Nucleus accumbens (tissue), 56 donors: Measurements from ENCODE around the gene MCM3AP.

ENCODE experiments used
- DNase-seq, 56 donors: peaks; one replicate each; lab custom pipeline; 2025; lab: John Stamatoyannopoulos, UW

The MCM3AP gene

DNA sequence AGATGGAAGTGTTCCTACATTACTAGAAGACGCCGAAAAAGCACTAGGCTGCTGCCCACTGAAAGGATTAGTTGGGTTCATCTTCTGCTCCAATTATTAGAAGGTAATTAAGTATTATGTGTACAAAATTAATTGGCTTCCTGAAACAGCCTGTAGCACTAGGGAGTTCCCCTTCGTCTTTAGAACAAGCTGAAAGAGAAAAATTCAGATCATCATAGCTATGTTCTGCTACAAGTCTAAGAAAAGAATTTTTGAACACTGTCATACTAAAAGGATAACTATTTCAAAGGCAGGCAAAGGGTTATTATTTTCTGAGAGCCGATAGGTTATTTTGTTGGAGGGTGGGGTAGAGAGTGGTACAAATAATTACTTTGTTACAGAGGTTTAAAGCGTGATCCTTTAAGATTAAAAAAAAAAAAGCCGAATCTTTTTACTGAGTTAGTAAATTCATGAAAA is at the start of gene MCM3AP:
MCM3AP (minus strand) TSS at position 406 of the 456 bp plus-strand sequence; CDS start at position 81, 325 bp downstream.
- no peak for DNase-seq

DNA sequence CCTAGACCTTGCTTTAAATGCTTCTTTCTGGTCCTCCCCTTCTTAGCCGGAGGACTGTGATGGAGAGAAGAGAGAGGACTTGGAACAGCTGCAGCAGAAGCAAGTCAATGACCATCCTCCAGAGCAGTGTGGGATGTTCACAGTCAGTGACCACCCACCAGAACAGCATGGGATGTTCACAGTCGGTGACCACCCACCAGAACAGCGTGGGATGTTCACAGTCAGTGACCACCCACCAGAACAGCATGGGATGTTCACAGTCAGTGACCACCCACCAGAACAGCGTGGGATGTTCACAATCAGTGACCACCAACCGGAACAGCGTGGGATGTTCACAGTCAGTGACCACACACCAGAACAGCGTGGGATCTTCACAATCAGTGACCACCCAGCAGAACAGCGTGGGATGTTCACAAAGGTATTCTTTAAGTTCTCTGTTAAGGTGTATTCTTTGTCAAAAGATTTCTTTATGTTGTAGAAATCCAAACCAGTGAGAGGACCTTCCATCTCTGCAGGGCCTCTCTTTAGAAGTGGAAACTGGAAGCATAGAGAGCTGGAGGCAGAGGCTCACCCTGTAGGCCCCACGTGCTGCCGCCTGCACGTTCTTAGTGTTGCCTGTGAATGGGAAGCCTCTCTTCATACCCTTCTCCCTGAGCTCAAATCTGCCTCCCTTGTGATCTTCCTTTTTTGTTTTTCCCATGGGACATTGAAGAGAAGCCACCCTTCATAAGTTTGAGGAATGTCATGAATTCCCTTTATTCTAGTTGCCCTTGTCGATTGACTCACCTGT is 49.1 kb upstream of the MCM3AP start:
- peak in 1 of 56 donors; percentile 20 for DNase-seq

DNA sequence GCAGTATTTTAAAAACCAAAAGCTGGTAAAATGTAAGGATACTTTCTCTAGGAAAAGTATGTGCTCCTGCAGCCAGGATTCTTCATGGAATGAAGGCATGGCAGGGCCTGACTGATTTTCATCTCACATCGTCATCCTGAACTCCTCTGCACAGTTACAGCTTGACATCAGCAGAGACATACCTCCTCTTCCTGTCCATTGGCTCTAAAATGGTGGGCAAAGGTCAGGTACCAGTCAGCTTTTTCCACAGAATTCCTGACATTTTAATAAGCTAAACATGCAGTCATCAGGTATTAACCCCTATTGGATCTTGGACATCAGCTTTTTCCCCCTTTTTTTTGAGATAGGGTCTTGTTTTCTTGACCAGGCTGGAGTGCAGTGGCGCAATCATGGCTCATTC is 44.4 kb upstream of the MCM3AP start:
- no peak for DNase-seq

DNA sequence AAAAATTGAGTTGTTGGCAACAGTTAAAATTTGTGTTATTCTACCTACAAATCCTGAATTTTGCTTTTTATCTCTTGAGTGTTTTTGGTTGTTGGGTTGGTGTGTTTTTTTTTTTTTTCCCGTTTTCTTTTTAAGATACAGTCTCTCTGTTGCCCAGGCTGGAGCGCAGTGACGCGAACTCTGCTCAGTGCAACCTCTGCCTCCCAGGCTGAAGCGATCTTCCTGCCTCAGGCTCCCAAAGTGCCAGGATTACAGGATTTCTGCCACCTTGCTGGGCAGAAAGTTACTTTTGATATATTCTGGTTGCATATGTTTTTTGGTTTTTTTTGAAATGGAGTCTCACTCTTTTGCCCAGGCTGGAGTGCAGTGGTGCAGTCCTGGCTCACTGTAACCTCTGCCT is 42.7 kb upstream of the MCM3AP start:
- DNase-seq: no peak

DNA sequence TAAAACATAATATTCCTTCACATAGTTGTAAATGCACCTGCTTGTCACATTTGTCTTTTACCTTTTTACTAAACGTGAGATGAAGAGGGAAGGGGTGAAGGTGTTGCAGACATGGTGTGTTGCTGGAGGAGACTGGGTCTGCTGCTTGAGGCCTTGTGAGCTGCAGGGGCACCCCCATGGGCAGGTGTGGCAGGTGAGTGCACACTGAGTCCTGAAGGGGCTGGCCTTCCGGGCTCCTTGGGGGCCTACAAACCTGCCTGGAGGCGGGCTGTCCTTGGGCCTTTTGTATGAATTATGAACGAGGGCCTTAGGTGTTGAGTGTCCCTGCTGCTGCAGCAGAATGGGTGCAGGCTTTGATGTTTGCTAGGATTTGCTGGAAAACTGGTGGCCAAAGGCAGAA is 42.3 kb upstream of the MCM3AP start:
- no peak for DNase-seq

DNA sequence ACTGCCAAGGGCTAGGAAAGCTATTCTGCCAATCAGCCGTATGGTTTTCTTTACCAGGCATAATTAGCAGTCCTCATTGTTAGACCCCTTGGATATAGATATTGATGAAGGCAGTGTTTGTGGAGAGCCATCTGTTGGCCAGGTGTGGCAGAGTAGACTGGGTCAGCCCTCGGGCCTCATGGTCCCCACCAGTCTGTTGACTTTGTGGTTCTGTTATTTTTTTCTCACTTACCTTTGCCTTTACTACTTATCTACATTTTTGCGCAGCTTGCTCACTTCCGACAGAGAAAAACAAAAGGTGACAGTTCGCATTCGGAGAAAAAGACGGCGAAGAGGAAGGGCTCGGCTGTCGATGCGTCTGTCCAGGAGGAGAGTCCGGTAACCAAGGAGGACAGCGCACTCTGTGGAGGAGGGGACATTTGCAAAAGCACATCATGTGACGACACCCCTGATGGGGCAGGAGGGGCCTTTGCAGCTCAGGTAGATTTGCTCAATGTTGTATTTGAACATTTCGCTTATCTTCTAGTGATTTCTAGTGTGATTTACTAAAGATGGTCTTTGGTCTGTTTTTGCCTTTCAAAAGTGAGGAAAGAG is 40.8 kb upstream of the MCM3AP start:
- no peak for DNase-seq

DNA sequence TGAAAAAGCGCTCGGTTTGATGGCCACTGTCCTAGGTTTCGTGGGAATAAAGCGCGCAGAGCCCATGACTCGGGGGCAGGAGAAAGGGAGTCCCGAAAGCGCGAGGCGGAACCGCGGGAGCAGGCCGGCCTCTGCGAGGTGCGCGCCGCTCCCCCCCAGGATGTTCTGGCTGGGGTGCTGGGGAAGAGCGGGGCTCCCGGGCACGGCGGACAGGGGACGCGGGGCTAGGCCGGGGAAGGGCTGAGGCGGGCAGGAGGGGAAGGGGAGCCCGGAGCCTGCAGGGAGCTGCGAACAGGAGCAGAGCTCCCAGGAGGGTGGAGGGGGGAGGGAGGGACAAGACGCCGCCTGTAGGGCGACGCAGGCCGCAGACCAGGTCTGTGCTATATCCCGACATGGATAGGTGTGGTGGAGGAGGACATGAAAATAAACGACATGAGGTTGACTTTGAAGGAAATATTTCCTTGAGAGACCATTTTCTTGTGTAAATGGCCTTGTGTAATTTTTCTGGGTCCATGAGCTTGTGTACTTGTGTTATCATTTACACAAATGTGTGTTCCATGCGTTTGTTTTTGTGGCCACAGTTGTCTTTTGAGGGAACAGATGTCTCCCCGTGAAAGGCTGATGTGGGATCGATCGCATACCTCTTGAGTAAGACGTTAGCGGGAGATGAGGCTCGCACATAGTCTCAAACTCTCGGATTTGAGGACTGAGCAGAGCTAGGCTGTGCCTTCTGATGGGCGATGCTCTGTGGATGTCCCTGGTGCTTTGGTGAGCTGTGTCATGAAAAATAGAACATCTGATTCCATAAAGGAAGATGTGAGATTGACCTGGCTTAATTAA is 39.9 kb upstream of the MCM3AP start:
- peak in 29 of 56 donors; percentile 7 to 56 (median 32) for DNase-seq

DNA sequence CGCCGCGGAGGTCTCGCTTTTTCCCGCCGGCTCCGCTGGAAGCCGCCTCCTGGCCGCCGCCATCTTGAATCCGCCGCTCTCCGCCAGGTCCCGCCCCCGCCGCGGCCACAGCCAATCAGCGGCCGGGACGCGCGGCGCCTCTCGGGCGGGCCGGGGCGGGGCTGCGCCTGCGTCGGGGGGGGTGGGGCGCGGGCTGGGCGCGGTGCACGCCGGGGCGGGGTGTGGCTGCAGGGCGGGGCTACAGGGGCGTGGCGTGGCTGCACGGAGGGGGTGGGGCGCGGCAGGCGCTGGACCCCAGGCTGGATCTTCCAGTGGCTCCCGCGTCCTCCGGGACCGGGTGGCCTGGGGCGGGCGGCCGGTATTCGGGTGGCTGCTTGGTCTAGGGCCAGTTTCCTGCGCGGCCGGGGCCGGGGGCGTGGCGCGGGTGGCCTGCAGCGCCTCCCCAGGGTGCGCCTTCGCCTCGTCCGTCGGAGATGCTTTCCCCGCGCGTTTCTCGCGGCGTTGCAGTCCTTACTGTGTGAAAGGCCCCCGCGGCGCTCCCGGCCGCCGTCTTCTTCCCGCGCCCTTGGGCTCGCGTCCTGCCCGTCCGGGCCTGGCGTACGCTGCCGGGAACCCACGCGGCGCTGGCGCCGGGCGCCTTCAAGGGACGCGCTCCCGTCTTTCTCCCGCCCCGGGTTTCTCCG is 39.1 kb upstream of the MCM3AP start:
- DNase-seq: peak; percentile 24 to 91 (median 82)

DNA sequence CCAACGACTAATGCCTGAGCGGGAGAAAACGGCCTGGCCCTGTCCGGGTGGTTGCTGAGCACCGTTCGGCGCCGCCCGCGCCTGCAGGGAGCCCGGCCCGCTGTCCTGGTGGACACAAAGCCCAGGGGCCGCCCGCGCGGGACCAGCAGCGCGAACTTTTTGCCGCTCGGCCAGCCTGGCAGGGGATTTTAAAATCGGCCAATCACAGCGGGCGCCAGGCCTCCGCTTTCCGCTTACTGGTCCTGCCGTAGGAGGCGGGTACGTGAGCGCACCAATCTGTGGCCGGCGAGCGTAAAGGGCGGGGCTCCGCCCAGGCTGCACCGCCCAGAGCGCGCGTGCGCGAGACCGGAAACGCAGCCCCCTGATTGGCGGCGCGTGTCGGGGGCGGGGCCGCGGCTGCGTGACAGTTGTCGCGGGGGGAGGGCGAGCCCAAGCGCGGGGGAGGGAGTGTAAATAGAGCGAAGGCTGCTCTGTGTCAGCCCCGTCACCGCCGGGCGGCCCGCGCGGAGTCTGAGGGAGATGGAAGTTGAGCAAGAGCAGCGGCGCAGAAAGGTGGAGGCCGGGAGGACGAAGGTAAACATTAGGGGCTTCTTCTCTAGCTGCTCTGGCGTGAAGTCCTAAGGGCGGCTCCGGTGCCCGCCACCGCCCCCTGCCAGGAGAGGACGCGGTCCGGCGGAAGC is 38.4 kb upstream of the MCM3AP start, which contains the start of the genes C21orf58 and PCNT:
C21orf58 (minus strand) TSS at position 161 of the 680 bp plus-strand sequence. CDS start 1,132 bp downstream, outside the sequence.
PCNT (plus strand) TSS at position 447 of the 680 bp plus-strand sequence; CDS start at position 520, 73 bp downstream.
- DNase-seq: peak; percentile 83 to 98 (median 95)

DNA sequence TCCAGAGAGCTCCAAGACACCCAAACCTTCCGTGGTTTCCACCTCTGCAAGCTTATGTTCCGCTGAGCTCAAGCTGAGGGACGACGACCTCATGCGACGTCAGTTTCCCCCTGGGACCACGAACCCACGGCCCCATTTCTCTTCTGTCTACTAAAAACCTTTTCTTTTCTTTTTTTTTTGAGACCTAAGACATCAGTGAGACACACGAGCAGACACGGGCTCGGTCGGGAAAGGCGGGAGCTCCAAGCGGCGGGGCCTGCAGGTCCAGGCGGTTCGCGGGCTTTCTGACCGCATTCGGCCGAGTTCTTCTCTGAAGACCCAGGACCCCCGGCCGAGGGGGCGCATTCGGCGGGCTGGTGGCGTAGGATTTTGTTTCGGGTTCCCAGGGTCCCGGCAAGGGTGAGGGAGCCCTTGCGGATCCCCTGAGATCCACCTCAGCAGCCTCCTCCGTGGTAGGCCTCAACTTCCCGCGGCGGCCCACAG is 37.9 kb upstream of the MCM3AP start:
- no peak for DNase-seq

DNA sequence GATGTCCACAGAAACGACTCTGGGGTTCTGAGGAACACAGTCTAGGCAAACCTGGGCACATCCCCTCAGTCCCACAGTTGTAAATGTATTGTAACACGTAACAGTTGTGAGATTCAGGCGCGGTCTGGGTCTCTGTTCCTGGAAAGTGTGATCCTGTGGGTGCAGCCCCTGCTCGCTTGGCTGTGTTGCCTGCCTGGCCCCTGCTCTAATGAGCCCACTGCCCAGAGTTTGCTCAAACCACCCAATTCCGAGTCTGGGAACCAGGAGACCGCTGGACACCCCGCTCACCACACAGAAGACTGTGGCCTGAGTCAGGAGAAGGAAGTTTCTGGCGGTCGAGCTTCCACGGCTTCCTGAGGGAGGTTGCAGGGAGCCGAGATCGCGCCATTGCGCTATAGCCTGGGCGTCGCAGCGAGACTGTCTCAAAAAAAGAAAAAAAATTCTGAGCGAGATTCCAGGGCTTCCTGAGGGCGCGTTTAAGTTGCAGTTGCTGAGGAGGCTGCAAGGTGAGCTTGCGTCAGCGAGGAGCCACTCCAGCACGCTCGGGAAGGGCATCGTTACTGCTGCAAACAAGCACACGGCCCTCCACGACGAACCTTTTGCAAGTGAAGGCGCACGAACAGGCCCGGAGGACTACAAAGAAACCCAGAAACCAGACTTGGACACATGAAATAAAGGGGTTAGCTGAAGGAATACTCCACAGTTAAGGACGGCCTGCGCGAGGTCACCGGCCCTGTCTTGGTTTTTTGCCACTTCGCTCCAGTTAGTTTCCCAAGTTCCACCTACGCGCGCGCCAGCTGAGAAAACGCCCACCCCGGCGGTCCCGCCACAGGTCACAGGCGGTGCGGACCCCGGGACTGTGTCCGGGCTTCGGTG is 37.2 kb upstream of the MCM3AP start:
- no peak for DNase-seq

DNA sequence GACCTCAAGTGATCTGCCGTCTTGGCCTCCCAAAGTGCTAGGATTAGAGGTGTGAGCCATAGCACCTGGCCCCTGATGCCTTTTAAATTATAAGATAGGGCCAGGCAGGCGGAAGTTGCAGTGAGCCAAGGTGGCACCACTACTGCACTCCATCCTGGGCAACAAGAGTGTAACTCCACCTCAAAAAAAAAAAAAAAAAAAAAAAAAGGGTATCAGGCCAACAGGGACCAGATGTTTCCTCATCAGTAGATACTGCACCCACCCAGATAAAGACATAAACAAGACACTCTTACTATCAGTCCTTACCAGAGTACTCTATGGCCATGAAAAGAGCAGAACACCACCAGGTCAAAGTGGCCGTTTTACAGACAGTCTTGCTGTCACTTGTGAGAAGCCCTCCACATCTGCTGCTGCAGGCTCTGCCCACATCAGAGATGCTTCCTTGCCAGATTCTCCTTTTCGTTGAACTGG is 35.0 kb upstream of the MCM3AP start:
- DNase-seq: no peak

DNA sequence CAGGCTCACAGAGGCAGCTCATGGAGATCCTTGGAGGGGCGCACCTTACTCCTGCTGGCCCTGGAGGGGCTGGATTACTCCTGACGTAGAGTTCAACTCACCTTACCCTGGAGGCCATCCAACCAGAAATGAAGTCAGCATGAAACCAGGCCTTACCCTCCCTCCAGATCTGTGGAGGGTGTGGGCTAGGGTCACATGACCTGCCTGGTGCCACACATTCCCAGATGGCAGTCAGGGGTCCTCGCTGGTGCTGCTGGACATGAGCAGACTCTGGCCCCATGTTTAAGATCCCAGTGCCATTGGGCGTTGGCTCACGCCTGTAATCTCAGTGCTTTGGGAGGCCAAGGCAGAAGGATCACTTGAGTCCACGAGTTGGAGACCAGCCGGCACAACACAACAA is 33.8 kb upstream of the MCM3AP start:
- DNase-seq: no peak

DNA sequence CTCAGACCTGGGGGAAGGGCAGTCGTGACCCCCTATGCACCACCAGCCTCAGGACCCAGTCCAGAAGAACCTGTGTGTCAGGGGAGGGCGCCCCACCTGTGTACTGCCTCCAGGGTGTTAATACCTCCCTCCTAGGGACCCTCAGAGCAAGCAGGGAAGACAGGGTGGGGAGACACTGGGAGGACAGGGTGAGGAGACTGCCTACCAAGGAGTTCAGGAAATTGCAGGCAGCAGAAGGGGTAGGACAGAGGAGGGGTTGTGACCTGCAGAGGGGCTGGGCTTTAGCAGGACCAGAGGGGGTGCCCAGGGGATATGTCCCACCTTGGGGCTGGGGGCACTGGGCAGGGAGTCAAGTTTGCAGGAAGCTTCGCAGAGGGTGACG is 33.0 kb upstream of the MCM3AP start:
- no peak for DNase-seq

DNA sequence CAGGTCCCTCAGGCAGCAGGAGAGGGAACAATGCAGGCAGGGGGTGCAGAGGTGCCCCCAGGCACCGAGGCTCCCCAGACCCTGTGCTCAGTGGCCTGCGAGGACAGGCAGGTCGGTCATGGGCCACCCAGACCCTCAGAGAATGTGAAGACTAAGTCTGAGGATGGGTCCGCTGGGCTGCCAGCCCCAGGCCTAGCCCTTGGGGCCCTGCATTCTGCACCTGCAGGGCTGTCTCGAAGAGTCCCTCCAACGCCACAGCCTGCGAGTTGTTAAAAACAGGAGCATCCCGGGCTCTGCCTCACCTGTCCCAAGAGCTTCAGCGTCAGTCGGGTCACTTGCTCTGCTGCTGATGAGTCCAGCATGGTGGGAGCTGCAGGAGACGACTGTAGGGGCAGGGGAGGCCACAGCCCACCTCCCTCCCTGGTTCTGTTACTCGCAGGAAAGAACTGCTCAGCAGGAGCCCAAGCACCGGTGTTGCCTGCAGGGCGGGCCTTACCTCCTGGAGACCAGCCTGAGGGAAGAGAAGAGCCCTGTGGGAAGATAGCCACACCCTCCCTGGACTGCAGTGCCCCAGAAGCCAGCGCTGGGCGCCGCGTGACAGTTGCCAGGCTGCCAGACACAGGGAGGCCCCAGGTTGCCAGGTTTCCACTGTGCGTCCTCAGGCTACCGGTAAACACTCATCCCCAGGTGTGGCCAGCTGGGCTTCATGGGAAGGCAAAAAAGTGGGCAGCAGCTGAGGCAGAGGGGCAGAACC is 32.5 kb upstream of the MCM3AP start:
- no peak for DNase-seq

DNA sequence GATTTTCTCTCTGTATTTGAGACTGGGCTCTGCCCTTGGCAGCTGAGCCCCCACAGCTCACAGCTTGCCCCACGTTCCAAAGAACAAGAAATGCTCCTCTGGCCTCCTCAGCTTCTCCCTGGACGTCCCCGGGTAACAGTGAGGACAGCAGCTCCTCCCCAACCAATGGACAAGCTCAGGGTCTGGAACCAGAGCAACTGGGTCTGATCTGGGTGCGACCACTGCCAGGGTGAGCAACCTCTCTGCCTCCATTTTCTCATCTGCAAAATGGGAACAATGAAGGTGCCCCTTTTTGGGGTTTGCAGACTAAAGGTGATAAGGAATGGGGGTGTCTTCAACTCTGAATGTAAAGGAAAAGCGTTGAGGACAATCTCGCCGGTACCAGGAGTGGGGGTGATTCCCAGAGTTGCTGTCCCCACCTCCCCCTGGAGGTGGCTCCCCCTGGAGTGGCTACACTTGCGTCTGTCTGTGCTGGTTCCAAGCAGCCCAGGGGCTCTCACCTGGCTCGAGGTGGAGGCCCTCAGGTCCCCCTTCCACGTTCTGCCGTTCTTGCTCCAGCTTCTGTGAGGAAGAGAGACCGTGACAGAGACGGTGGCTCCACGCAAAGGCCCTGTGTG is 31.4 kb upstream of the MCM3AP start:
- no peak for DNase-seq

DNA sequence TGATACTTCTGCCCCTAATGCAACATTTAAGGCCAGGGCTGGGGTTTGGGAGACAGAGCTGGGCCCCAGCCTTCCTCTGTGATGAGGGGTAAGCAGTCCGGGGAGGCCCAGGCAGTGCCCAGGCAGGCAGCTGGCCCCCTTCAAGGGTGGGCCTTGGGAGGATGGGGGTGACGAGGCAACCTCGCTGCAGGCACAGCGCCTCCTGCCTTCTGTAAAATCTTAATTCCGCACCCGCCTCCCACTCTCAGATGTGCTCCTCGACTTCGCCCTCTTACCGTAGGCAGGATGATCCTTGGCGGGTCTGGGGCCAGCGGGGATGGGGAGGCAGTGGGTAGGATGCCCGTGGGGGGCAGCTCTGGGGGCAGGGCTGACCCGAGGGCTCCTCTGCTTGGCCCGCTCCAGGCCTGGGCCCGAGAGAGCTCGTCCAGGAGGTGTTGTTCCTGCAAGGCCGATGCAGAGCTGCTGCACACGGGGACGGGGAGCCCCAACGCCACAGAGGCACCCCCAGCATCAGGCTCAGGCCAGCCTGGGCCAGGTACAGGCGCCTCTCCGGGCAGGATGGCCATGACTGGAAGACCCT is 29.1 kb upstream of the MCM3AP start:
- no peak for DNase-seq
